Sigmoid colon (tissue), 7 donors: ENCODE measurements around the gene KIAA0040. TPM values are rescaled to one million over a fixed set of nuclear protein-coding genes. Genes with fewer than 3 reads are reported as not detected.

Source experiments
- DNase-seq: peaks from one replicate; pipeline ENCODE4 v3.0.0-alpha.2; 2019
- H3K27ac ChIP-seq, 4 donors: fragments of 200-600 bp; sonication (generic); one replicate each; pipeline ENCODE4 v1.5.1; 2016 to 2019; ENCODE audit warnings: mild to moderate bottlenecking in 1 of 4
- H3K27me3 ChIP-seq, 3 donors: fragments of 200-600 bp; sonication (generic); one replicate each; pipeline ENCODE4 v1.5.1; 2019; ENCODE audit warnings: mild to moderate bottlenecking in 1 of 3
- H3K36me3 ChIP-seq, 4 donors: fragments of 200-600 bp; sonication (generic); one replicate each; pipeline ENCODE4 v1.5.1; 2016 to 2019
- H3K4me1 ChIP-seq, 4 donors: fragments of 200-600 bp; sonication (generic); one replicate each; pipeline ENCODE4 v1.5.1; 2017 to 2019
- H3K4me3 ChIP-seq, 4 donors: fragments of 200-600 bp; sonication (generic); one replicate each; pipeline ENCODE4 v1.5.1; 2017 to 2019; ENCODE audit warnings: mild to moderate bottlenecking in 2 of 4, moderate library complexity in 1 of 4
- H3K9me3 ChIP-seq, 4 donors: fragments of 200-600 bp in 3 of 4; sonication (generic) in 3 of 4; one replicate each; pipeline versions ENCODE4 v1.5.1 to v1.6.1; 2013 to 2019
- EP300 ChIP-seq, 4 donors: sonication (generic); formaldehyde crosslinking; IDR thresholded peaks; one replicate each; pipeline ENCODE4 v1.6.1; 2017; ENCODE audit warnings: antibody characterized with exemption in 4 of 4
- POLR2A ChIP-seq, 2 donors: fragments of 450-650 bp; IDR thresholded peaks; one replicate each; pipeline ENCODE4 v1.6.1; 2016; ENCODE audit warnings: antibody characterized with exemption in 2 of 2, mild to moderate bottlenecking in 2 of 2, moderate library complexity in 2 of 2
- POLR2AphosphoS5 ChIP-seq, 4 donors: sonication (generic); formaldehyde crosslinking; IDR thresholded peaks; one replicate each; pipeline ENCODE4 v1.6.1; 2017; ENCODE audit warnings: antibody characterized with exemption in 4 of 4
- WGBS, 2 donors: extraction: QIAGEN DNeasy Blood & Tissue Kit; methylation state at CpG; one replicate each; pipeline ENCODE4 v1.1.7; 2013; 5-methylcytosine and 5-hydroxymethylcytosine counted together
- intact Hi-C: fragments of 100-400 bp; cut with DNase I; formaldehyde crosslinking; loops from one replicate; pipeline ENCODE4 v1.15.1; 2023
- polyA plus RNA-seq, 3 donors: library from polyadenylated mRNA; stranded (reverse); fragments of 200-250 nt; gene quantifications; one replicate each; pipeline ENCODE4 v1.2.3, GENCODE V29; 2013
- total RNA-seq, 4 donors: library from RNA; depleted of rRNA; stranded (reverse); fragments of >200 nt; gene quantifications; one replicate each; pipeline ENCODE4 v1.1.0, GENCODE V29; 2016
- TF ChIP-seq, protein P1 (sequence below), 4 experiments: fragments of 450-650 bp in 3 of 4; fragments of 200-600 bp in 1 of 4; IDR thresholded peaks; one replicate each; pipeline ENCODE4 v1.5.1; 2016 to 2019; ENCODE audit warnings: antibody characterized with exemption in 4 of 4, mild to moderate bottlenecking in 3 of 4, moderate library complexity in 2 of 4
- donor health status: healthy with polysubstance abuse.
- donor health status: Bipolar disorder and iron deficiency.
- donor health status: healthy.

Gene KIAA0040
- total and polyA plus RNA-seq, 7 donors, result 6.6 to 28.2 (median 18.8) TPM

DNA sequence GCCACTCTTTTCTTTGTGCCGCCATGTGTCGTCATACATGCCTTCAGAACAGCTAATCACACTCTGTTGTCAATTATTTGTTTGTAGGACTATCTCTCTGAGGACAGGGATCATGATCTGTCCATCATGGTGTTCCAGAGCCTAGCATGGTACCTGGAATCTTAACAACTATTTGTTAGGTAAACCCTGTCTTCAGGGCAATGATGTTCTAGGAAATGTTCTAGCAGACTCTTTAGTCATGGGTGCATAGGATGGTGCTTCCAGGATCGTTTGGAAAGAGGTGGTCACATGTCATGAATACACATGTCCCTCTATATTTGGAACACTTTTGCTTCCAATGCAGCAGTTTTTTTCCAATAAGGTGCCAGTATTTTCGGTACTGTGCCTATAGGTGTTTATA lies 18.2 kb upstream of the KIAA0040 start:
- Histone ChIP-seq H3K4me1 (no peaks in the 10 kb centered on the region), H3K27ac (no peak overlapping the region), H3K27me3 (no peaks in the 10 kb centered on the region), H3K9me3 (no peaks in the 10 kb centered on the region), H3K36me3 (no peaks in the 10 kb centered on the region), H3K4me3 (no peak overlapping the region)
- WGBS, 2 donors, result 78 to 82% methylated on average over 4 of the region's 4 CpGs
- intact Hi-C loops, result no loop called here
- no peak for DNase-seq
- no peak for TF ChIP-seq POLR2AphosphoS5 (IDR thresholded peaks at IDR 0.05)

DNA sequence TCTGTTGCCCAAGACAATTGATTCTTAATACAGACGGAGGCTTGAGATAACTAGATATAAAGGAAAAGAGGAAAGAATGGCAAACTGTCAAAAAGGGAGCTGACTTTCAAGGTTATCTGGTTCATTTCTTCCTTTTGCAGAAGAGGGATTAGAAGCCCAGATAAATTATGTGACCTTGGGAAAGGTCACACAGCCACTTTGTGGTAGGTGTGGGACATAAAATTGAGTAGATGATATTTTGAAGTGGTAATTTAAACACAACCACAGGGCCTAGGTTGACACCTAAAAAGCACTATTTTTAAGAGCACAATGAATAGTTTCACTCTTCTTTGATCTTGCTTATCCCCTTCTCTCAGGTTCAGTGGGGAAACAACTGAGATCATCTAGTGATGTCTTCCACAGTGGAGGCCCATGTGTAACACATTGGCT lies 16.9 kb upstream of the KIAA0040 start:
- no peaks in the 10 kb centered on the region for H3K4me1 ChIP-seq
- intact Hi-C loops, result no loop called here
- H3K36me3 ChIP-seq, result no peaks in the 10 kb centered on the region
- TF ChIP-seq POLR2A (IDR thresholded peaks at IDR 0.05), result no peak
- TF ChIP-seq, protein P1, sequence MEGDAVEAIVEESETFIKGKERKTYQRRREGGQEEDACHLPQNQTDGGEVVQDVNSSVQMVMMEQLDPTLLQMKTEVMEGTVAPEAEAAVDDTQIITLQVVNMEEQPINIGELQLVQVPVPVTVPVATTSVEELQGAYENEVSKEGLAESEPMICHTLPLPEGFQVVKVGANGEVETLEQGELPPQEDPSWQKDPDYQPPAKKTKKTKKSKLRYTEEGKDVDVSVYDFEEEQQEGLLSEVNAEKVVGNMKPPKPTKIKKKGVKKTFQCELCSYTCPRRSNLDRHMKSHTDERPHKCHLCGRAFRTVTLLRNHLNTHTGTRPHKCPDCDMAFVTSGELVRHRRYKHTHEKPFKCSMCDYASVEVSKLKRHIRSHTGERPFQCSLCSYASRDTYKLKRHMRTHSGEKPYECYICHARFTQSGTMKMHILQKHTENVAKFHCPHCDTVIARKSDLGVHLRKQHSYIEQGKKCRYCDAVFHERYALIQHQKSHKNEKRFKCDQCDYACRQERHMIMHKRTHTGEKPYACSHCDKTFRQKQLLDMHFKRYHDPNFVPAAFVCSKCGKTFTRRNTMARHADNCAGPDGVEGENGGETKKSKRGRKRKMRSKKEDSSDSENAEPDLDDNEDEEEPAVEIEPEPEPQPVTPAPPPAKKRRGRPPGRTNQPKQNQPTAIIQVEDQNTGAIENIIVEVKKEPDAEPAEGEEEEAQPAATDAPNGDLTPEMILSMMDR (IDR thresholded peaks at IDR 0.05), result no peak
- TF ChIP-seq EP300 (IDR thresholded peaks at IDR 0.05), result no peak
- TF ChIP-seq POLR2AphosphoS5 (IDR thresholded peaks at IDR 0.05), result no peak
- 49 to 92% methylated on average over 1 of the region's 1 CpG for WGBS, 2 donors
- DNase-seq, result no peak
- no peaks in the 10 kb centered on the region for H3K27me3 ChIP-seq
- no peaks in the 10 kb centered on the region for H3K9me3 ChIP-seq
- no peak overlapping the region for H3K4me3 ChIP-seq
- H3K27ac ChIP-seq, result no peak overlapping the region

DNA sequence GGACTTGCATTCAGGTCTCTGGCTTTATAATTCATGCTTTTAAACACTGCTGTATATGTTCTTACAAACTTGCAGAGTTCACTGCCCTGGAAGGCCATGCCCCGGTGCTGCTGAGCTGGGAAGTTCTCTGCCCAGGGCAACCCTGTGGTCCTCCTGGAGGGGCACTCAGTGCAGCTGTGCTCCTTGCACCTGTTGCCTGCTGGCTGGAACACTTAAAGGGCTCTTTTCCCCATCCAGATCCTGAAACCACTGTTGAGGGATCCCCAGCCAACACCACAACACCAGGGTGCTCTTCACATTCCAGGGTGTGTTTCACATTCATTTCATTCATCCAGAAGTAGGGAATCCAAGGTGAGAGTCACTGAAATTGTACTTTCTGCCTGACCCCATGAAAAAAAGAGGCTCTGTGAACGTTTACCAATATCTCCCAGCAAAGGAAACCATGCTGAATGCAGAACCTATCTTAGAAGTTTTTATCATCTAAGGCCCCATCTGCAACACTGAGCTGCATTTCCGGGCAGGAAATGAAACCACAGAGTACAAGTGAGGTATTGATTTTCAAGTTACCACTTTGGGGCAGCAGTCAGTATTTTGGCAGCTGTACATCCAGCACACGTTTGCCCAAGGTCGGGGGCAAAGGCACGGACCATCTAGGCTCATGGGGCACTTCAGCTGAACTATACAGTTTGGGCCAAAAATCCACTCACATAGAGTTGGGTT lies 16.4 kb upstream of the KIAA0040 start:
- TF ChIP-seq, protein P1 (IDR thresholded peaks at IDR 0.05), result no peak
- TF ChIP-seq POLR2A (IDR thresholded peaks at IDR 0.05) (no peak), EP300 (IDR thresholded peaks at IDR 0.05) (no peak), POLR2AphosphoS5 (IDR thresholded peaks at IDR 0.05) (no peak)
- WGBS, 2 donors, result 34 to 70% methylated on average over 6 of the region's 6 CpGs
- Histone ChIP-seq H3K27ac (no peak overlapping the region), H3K36me3 (no peaks in the 10 kb centered on the region), H3K27me3 (no peaks in the 10 kb centered on the region), H3K4me3 (no peak overlapping the region), H3K9me3 (no peaks in the 10 kb centered on the region), H3K4me1 (no peaks in the 10 kb centered on the region)
- intact Hi-C loops, result no loop called here
- DNase-seq, result no peak

DNA sequence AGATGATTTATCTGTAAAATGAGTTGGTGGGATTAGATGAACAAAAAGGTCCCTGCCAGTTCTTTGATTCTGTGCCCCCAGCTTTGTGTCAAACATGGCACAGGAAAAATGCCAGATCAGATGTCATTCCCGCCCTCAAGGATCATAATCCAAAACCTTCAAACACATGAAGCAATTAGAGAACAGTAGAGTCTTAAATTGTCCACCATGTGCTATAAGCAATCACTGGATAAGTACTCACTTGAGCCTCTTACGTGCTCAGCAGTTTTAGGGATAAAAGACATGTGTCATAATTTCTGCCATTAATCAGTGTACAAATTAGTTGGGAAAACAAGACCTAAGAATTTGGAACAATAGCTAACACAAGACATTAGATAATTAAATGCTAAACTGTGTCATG lies 15.4 kb upstream of the KIAA0040 start:
- Histone ChIP-seq H3K9me3 (no peaks in the 10 kb centered on the region), H3K36me3 (no peaks in the 10 kb centered on the region), H3K27me3 (no peaks in the 10 kb centered on the region), H3K4me3 (no peak overlapping the region), H3K27ac (no peak overlapping the region), H3K4me1 (no peaks in the 10 kb centered on the region)
- intact Hi-C loops, result no loop called here
- 39 to 78% methylated on average over 2 of the region's 2 CpGs for WGBS, 2 donors
- no peak for TF ChIP-seq EP300 (IDR thresholded peaks at IDR 0.05)
- TF ChIP-seq POLR2AphosphoS5 (IDR thresholded peaks at IDR 0.05), result no peak
- TF ChIP-seq, protein P1 (IDR thresholded peaks at IDR 0.05), result no peak
- TF ChIP-seq POLR2A (IDR thresholded peaks at IDR 0.05), result no peak
- DNase-seq, result no peak

DNA sequence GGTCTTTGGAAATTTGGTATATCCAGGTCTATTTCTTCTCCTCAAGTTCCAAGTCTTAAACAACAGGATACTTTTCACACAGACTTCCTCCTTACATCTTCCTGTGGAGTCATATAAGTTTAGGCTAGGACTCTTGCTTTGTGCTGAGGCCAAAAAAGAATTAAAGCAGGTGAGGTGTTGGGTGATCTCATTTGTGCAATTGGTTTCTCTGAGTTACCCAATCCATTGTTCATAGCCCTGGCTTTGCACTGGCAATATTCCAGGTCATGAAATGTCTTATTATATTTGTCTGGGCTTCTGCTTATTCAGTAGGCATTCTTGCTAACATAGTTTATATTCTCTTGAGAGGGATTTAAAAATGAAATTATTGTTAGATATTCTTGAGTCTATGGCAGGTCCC lies 14.1 kb upstream of the KIAA0040 start:
- H3K36me3 ChIP-seq, result no peaks in the 10 kb centered on the region
- H3K9me3 ChIP-seq, result no peaks in the 10 kb centered on the region
- no peaks in the 10 kb centered on the region for H3K27me3 ChIP-seq
- TF ChIP-seq POLR2AphosphoS5 (IDR thresholded peaks at IDR 0.05) (no peak), POLR2A (IDR thresholded peaks at IDR 0.05) (no peak), EP300 (IDR thresholded peaks at IDR 0.05) (no peak)
- TF ChIP-seq, protein P1 (IDR thresholded peaks at IDR 0.05), result no peak
- peaks cover 0 to under 1% (median under 1%) of the 10 kb centered on the region in 4 donors for H3K4me1 ChIP-seq
- no peak for DNase-seq
- H3K27ac ChIP-seq, result no peak overlapping the region
- H3K4me3 ChIP-seq, result no peak overlapping the region
- intact Hi-C loops, result no loop called here
